Measurements from ENCODE around the gene SLITRK3. TPM values are rescaled to one million over a fixed set of nuclear protein-coding genes. Genes with fewer than 3 reads are reported as not detected.
A peak's percentile ranks its signal among the peaks of the same experiment; 100 is the strongest.

SLITRK3 gene, protein sequence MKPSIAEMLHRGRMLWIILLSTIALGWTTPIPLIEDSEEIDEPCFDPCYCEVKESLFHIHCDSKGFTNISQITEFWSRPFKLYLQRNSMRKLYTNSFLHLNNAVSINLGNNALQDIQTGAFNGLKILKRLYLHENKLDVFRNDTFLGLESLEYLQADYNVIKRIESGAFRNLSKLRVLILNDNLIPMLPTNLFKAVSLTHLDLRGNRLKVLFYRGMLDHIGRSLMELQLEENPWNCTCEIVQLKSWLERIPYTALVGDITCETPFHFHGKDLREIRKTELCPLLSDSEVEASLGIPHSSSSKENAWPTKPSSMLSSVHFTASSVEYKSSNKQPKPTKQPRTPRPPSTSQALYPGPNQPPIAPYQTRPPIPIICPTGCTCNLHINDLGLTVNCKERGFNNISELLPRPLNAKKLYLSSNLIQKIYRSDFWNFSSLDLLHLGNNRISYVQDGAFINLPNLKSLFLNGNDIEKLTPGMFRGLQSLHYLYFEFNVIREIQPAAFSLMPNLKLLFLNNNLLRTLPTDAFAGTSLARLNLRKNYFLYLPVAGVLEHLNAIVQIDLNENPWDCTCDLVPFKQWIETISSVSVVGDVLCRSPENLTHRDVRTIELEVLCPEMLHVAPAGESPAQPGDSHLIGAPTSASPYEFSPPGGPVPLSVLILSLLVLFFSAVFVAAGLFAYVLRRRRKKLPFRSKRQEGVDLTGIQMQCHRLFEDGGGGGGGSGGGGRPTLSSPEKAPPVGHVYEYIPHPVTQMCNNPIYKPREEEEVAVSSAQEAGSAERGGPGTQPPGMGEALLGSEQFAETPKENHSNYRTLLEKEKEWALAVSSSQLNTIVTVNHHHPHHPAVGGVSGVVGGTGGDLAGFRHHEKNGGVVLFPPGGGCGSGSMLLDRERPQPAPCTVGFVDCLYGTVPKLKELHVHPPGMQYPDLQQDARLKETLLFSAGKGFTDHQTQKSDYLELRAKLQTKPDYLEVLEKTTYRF
- total RNA-seq = not detected
- polyA plus RNA-seq = not detected
- long read RNA-seq, donor 1 = 0 reads
- long read RNA-seq, donor 2 = 0 reads
- long read RNA-seq, donor 3 = 0 reads

GRCh38 chr3:165195640-165196576, at the start of gene SLITRK3:
TSS of gene SLITRK3 (minus strand) at chr3:165196384. CDS start at chr3:165190830, 5,554 bp downstream.
- DNase-seq (no peak), ATAC-seq (peak in 1 of 4 donors; percentile 22)
- Histone ChIP-seq H3K27me3 (peaks cover 24 to 96% (median 61%) of the 10 kb centered on the region in 9 donors), H3K27ac (peak within 1 kb of the TSS in 1 of 12 donors; percentile 49), H3K4me3 (peak within 1 kb of the TSS; percentile 13 to 53 (median 44)), H3K4me1 (peaks cover 0 to 40% (median 16%) of the 10 kb centered on the region in 12 donors), H3K9me3 (no peaks in the 10 kb centered on the region), H3K36me3 (no peaks in the 10 kb centered on the region)
- intact Hi-C loops (cut with DNase I) = no loop called here
- WGBS, 4 donors = 2 to 3% (median 2%) methylated on average over 30 to 43 of the region's 43 CpGs
- TF ChIP-seq, protein P1, sequence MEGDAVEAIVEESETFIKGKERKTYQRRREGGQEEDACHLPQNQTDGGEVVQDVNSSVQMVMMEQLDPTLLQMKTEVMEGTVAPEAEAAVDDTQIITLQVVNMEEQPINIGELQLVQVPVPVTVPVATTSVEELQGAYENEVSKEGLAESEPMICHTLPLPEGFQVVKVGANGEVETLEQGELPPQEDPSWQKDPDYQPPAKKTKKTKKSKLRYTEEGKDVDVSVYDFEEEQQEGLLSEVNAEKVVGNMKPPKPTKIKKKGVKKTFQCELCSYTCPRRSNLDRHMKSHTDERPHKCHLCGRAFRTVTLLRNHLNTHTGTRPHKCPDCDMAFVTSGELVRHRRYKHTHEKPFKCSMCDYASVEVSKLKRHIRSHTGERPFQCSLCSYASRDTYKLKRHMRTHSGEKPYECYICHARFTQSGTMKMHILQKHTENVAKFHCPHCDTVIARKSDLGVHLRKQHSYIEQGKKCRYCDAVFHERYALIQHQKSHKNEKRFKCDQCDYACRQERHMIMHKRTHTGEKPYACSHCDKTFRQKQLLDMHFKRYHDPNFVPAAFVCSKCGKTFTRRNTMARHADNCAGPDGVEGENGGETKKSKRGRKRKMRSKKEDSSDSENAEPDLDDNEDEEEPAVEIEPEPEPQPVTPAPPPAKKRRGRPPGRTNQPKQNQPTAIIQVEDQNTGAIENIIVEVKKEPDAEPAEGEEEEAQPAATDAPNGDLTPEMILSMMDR (IDR thresholded peaks at IDR 0.05) = no peak
- TF ChIP-seq POLR2A (IDR thresholded peaks at IDR 0.05) = no peak

GRCh38 chr3:165243597-165243996, 47.4 kb upstream of the SLITRK3 start:
- DNase-seq (no peak), ATAC-seq (no peak)
- no peaks in the 10 kb centered on the region for H3K27me3 ChIP-seq
- H3K36me3 ChIP-seq = no peaks in the 10 kb centered on the region
- no peak for TF ChIP-seq POLR2A (IDR thresholded peaks at IDR 0.05)
- TF ChIP-seq, protein P1 (IDR thresholded peaks at IDR 0.05) = no peak
- H3K27ac ChIP-seq = no peak overlapping the region
- intact Hi-C loops (cut with DNase I) = no loop called here
- peaks cover 0 to 26% (median 0%) of the 10 kb centered on the region in 12 donors for H3K9me3 ChIP-seq
- no peak overlapping the region for H3K4me3 ChIP-seq
- H3K4me1 ChIP-seq = no peaks in the 10 kb centered on the region

- Histone ChIP-seq H3K4me1 (no peaks in the 10 kb centered on the region), H3K27ac (no peak overlapping the region), H3K9me3 (no peaks in the 10 kb centered on the region), H3K27me3 (peaks cover 0 to 4% (median 0%) of the 10 kb centered on the region in 9 donors), H3K36me3 (no peaks in the 10 kb centered on the region), H3K4me3 (no peak overlapping the region)
- DNase-seq (no peak), ATAC-seq (no peak)
- TF ChIP-seq, protein P1 (IDR thresholded peaks at IDR 0.05) = no peak
- TF ChIP-seq POLR2A (IDR thresholded peaks at IDR 0.05) = no peak
- 75 to 80% (median 77%) methylated on average over 5 of the region's 5 CpGs for WGBS, 4 donors
- intact Hi-C loops (cut with DNase I) = no loop called here
Observed at GRCh38 chr3:165233501-165234195, 37.5 kb upstream of the SLITRK3 start.
